ENCODE data around the gene ANO8.
"Not testable (repeated sequence)": the region's sequence is repeated elsewhere in the genome, so short reads cannot be mapped to it uniquely, and the experiment has no call there.

The ANO8 gene, protein sequence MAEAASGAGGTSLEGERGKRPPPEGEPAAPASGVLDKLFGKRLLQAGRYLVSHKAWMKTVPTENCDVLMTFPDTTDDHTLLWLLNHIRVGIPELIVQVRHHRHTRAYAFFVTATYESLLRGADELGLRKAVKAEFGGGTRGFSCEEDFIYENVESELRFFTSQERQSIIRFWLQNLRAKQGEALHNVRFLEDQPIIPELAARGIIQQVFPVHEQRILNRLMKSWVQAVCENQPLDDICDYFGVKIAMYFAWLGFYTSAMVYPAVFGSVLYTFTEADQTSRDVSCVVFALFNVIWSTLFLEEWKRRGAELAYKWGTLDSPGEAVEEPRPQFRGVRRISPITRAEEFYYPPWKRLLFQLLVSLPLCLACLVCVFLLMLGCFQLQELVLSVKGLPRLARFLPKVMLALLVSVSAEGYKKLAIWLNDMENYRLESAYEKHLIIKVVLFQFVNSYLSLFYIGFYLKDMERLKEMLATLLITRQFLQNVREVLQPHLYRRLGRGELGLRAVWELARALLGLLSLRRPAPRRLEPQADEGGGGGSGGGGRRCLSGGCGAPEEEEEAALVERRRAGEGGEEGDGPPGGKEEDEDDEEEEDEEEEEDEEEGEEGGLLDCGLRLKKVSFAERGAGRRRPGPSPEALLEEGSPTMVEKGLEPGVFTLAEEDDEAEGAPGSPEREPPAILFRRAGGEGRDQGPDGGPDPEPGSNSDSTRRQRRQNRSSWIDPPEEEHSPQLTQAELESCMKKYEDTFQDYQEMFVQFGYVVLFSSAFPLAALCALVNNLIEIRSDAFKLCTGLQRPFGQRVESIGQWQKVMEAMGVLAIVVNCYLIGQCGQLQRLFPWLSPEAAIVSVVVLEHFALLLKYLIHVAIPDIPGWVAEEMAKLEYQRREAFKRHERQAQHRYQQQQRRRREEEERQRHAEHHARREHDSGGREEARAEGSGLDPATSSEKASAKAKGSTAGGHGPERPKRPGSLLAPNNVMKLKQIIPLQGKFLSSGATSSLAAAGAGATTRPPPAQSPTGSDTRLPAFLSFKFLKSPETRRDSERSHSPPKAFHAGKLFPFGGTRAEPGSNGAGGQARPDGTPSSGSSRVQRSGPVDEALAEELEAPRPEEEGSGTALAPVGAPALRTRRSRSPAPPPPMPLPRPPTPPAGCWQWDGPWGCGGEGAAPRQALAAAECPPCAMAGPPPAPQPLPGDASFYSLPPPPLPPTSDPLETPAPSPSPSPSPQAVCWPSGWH

DNA sequence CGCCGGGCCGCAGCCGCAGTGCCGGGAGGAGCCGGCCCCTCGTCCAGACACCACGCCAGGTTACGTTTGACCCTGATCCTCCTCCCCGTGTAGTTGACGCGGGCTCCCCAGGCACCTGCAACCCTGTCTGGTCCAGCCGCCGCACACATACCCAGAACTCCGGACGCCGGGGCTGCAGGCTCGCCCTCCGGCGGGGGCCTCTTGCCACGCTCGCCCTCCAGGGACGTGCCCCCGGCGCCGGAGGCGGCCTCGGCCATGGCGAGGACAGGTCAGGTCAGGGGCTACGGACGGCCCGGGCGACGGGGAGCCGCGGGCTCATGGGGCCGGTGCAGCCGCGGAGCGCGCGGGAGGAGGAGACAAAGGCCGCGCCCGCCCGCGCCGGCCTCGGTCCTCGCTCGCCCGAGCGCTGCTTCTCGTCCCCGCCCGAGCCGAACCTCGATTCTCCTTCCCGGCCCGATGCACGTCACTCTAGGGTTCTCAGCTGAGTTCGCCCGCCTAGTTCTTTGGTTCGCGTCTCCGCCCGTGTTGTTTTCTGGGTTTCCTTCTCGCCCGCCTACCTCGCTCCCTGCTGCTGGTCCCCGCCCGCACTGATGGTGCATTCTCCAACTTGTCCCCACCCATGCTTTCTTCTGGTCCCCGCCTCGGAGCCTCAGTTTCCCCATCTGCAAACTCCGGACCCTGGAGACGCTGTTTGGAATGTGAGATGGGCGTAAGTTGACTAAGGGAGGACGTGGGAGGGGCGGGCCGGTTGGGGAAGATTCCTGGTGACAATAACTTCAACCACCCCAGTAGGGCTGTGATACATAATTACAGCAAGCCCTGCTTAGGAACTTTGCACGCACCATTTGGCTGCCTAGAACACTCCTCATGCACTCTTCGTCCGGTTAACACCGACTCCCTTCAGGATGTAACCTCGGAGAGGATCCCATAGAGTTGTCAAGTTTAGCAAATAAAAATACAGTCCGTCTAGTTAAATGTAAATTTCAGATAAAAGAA is at the start of gene ANO8:
ANO8 (minus strand) TSS at position 442 of the 996 bp plus-strand sequence; CDS start at position 257, 185 bp downstream.
- DNase-seq: peak; percentile 98

GRCh38 chr19:17380426-17381138 is 45.9 kb upstream of the ANO8 start:
- DNase-seq: no peak

DNA sequence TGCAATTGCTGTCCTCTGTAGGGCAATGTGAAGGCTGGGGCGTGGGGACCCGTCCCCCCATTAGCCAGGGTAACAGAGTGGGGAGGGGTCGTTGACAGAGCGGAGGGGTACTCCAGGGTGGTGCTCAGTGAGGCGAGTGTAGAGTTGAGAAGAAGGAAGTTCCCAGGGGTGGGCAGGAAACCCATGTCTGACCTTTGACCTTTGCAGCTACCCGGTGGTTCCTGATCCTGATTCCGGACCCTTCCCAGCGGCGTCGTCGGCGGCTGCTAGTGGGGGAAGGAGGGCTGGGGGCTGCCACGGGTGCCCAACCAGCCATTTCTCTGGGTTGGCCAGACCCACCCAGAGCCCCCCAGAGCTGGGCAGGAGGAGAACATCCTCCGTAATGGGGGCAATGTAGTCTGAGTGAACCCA is 44.6 kb upstream of the ANO8 start:
- no peak for DNase-seq

DNA sequence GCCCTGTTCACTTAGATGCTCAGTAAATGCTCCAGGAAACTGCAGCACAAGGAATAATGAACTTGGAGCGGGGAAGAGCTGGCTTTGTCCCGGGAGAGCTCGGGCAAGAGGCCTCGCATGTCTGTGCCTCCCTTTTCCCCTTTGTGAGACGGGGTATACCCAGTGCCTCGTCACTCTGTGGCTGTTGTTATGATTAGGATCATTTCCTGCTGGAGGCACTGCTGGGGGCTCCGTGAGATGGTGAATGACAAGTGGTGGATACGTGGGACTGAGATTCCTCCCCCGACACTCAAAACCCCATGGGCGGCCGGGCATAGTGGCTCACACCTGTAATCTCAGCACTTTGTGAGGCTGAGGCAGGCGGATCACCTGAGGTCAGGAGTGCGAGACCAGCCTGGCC is 43.6 kb upstream of the ANO8 start:
- DNase-seq: no peak

DNA sequence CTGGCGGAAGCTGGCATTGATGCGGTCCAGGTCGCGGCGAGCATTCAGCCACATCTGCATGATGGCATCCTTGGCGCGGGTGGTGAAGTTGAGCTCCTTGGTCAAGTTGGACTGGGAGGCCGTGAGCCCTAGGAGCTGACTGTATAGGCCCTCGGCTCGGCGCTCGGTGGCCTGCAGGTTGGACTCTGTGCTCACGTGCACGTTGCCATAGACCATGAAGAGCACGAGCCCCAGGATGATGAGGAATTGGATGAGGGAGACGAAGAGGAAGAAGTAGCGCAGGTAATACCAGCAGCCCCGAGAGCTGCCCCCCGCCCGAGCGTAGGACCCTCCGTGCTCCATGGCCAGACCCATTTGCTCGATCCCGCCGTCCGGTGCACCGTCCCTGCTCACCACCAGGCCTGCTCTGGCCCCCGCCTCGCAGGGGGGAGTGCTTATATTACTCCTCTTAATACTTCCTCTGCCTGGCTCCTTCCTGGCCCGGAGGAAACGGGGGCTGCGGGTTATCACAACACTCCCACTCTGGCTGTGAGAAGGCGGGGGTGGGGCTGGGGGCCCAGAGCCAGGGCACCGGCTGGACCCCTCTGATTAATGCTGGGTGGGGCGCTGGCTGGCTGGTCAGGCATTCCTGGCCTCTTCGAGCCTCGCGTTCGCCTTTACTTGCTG is 42.4 kb upstream of the ANO8 start, which contains the start of gene PLVAP:
PLVAP (minus strand) TSS at position 408 of the 666 bp plus-strand sequence; CDS start at position 354, 54 bp downstream.
- no peak for DNase-seq

GRCh38 chr19:17370026-17370587 is 35.5 kb upstream of the ANO8 start:
- no peak for DNase-seq

DNA sequence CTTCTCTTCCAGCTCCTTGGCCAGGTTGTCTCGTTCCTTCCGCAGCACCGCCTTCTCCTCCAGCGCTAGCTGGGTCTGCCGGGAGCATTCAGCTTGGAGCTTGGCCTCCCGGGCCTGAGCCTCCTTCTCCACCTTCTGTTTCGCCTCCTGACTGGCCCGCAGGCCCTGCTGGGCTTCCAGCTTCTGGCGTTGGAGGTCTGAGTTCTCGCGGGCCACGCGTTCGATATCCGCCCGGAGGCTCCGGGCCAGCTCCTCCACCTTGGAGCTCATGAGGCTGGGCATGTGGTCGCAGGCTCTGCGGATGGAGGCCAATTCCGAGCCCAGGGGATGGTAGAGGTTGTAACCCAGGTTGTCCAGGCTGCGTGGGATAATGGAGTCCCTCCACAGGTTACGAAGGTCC is 30.7 kb upstream of the ANO8 start:
- no peak for DNase-seq

GRCh38 chr19:17363852-17364605 is 29.4 kb upstream of the ANO8 start:
- DNase-seq: not testable (repeated sequence)

DNA sequence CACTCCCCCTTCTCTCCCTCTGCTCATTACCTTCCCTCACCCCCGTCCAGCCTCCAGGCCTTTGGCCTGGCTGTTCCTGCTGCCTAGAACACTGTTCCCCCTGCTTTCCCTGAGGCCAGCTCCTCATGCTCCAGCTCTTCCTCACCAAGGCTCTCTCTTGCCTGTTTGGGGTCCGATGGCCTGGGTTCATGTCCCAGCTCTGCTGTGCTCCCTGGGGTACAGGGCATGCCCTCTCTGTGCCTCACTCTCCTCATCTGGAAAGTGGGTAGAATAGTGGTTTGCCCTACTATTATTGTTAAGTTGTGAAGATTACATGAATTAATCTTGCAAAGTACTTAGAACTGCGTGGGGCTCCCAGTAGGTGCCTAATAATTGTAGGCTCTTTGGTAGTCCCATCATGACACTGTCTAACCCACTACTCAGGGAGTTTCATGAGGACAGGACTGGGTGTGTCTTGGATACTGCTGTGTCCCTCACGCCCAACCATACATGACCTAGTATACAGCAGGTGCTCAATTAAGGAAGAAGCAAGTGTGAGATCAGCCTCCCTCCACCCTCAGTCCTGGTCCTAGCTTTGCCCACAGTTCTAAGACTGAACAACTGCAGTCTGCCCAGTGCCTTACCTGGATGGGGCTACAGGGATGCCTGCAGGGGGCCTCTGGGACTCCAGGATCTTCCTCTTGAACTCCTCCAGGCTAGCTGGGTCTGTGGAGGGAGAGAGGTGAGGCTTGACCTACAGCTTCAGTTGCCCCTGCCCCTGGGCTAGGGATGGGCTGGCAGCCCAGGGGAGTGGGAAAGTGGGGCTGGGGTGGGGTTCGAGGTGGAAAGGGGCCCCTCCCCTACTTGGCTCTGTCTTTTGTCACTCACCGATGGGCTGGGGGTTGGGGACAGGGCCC is 25.5 kb upstream of the ANO8 start:
- DNase-seq: no peak

- DNase-seq: no peak
Measured at GRCh38 chr19:17358395-17358794, 23.7 kb upstream of the ANO8 start.

GRCh38 chr19:17357724-17358123 is 23.1 kb upstream of the ANO8 start:
- no peak for DNase-seq

GRCh38 chr19:17357078-17357666 is 22.5 kb upstream of the ANO8 start:
- no peak for DNase-seq

DNA sequence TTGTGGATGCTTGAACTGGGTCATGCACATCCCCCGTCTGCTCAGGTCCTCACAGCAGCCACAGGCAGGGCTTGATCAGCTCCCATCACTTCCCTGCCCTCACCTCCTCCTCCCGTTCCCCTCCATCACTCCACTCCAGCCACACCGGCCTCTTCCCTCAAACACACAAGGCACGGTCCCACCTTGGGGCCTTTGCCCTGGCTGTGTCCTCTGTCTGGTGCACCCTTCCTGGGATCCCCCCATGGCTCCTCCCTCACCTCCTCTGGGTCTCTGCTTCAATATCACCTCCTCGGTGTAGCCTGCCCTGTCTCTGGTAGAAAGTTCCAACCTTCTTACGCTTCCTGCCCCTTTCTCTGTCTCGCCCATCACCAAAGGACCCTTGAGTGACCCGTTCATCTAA is 18.7 kb upstream of the ANO8 start:
- DNase-seq: no peak

DNA sequence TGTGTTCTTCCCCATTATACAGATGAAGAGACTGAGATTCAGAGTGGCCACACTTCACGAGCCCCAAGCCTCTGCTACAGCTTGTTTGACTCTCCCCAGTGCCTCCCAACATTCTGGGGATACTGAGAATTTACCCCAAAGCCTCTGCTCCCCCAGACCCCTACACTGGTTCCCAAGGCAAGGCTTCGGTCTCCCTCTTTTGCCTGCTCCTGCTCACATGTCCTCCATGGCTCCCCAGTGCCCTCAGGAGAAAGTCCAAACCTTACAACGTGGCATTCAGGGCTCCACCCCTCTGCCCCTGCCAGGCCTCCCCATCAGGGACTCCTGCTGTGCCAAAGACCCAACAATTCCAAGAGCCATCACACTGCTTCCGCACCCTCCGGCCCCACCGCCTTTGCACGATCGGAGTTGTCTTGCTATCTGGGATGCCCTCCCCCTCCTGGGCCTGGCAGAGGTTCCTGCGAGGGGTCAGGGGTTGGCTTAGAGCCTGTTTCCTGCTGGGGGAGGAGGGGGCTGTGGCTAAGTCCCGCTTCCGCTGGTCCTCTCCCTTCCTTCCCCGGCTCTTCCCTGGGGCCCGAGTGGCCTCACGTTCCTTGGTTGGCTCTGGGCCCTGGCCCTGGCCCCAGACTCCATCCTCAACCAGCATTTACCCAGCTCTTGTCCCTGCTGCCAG is 18.1 kb upstream of the ANO8 start:
- no peak for DNase-seq

DNA sequence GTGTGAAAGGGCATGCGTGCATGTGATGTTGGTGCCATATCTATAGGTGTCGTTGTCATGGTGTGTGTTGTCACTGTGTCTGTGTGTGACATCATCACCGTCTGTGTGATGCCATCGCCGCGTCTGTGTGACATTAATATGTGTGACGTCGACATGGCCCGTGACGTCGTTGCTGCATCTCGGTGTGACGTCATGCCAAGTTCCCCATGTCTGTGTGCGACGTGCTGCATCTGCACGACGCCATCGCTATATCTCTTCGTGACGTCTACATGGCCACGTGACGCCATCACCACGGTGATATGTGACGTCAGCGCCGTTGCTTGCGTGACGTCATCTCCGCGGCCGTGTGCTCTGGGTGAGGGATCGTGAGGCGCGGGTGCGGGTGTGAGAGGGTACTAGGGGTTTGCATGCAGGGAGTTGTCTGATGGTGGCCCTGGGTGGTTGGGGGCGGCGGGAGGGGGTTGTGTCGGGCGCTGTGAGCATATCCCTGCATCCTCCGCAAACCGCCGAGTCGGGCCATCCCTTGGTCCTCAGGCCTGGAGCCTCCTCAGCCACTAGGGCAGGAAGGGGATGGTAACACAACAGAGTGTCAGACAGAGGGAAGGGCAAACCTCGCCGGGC is 17.3 kb upstream of the ANO8 start:
- DNase-seq: no peak

- no peak for DNase-seq
Measured at GRCh38 chr19:17348700-17349099, 14.0 kb upstream of the ANO8 start.

- no peak for DNase-seq
Measured at GRCh38 chr19:17347877-17348276, 13.2 kb upstream of the ANO8 start.
